ENCODE results near the gene ERGIC3.

- TF ChIP-seq BHLHE40 (IDR thresholded peaks at IDR 0.05; ENCODE audit: low read depth, low read length) (peak; percentile 78), CTCF (IDR thresholded peaks at IDR 0.05) (peak; percentile 55), MAZ (IDR thresholded peaks at IDR 0.05; ENCODE audit: borderline replicate concordance, low read depth, low read length) (no peak), RNF2 (IDR thresholded peaks at IDR 0.05; ENCODE audit: borderline replicate concordance, low read depth) (no peak), FOXS1 (CRISPR knock-in tag; IDR thresholded peaks at IDR 0.05) (no peak), HMGXB4 (CRISPR knock-in tag; IDR thresholded peaks at IDR 0.05; ENCODE audit: borderline replicate concordance) (no peak), RAD21 (conservative IDR thresholded peaks at IDR 0.05 in 1 of 2, IDR thresholded peaks at IDR 0.05 in 1 of 2) (peak; percentile 53 to 64; a peak in 4 of 5 replicates), RCOR1 (IDR thresholded peaks at IDR 0.05; ENCODE audit: low read depth, low read length) (no peak), CEBPB (IDR thresholded peaks at IDR 0.05) (no peak), GATA3 (IDR thresholded peaks at IDR 0.05; ENCODE audit: borderline replicate concordance) (no peak)
These were observed 59.4 kb downstream of the ERGIC3 start for GRCh38 chr20:35600993-35601973.

Data from A549 (cell line).